Mesenchymal stem cell (in vitro differentiated cells and primary cell): Measurements from ENCODE around the gene TNFRSF1B.

Source experiments
- DNase-seq: peaks from one replicate; pipeline ENCODE4 v3.0.0-alpha.2; 2013
- H2AFZ ChIP-seq: one replicate; pipeline ENCODE4 v1.6.1; 2013; ENCODE audit warnings: low read depth, mild to moderate bottlenecking, control low read depth, inconsistent platforms, low read length, moderate library complexity
- H2AK5ac ChIP-seq: 2 replicates; pipeline ENCODE4 v1.6.1; 2013; ENCODE audit warnings: low read length, moderate library complexity, mild to moderate bottlenecking, inconsistent platforms; ENCODE audit not compliant: severe bottlenecking
- H2BK120ac ChIP-seq: one replicate; pipeline ENCODE4 v1.6.1; 2013; ENCODE audit warnings: low read depth, mild to moderate bottlenecking, inconsistent platforms, low read length, moderate library complexity
- H2BK12ac ChIP-seq, 2 experiments: one replicate each; pipeline ENCODE4 v1.6.1; 2013; ENCODE audit warnings: inconsistent platforms in 2 of 2, low read length in 2 of 2, mild to moderate bottlenecking in 2 of 2, moderate library complexity in 2 of 2, control low read depth in 1 of 2
- H2BK15ac ChIP-seq: one replicate; pipeline ENCODE4 v1.6.1; 2013; ENCODE audit warnings: mild to moderate bottlenecking, low read depth, inconsistent platforms; ENCODE audit not compliant: poor library complexity, severe bottlenecking
- H2BK5ac ChIP-seq: 2 replicates; pipeline ENCODE4 v1.6.1; 2013; ENCODE audit warnings: low read depth, mild to moderate bottlenecking, low read length, control low read depth, inconsistent platforms; ENCODE audit not compliant: poor library complexity, severe bottlenecking
- H3K14ac ChIP-seq, 2 experiments: one replicate each; pipeline ENCODE4 v1.6.1; 2013; ENCODE audit warnings: inconsistent platforms in 2 of 2, low read length in 2 of 2, control low read depth in 1 of 2, mild to moderate bottlenecking in 1 of 2, moderate library complexity in 1 of 2
- H3K18ac ChIP-seq, 2 experiments: one replicate each; pipeline ENCODE4 v1.6.1; 2013; ENCODE audit warnings: inconsistent platforms in 2 of 2, low read length in 2 of 2, control low read depth in 1 of 2, low read depth in 1 of 2, mild to moderate bottlenecking in 1 of 2
- H3K23ac ChIP-seq, 2 experiments: one replicate each; pipeline ENCODE4 v1.6.1; 2013; ENCODE audit warnings: inconsistent platforms in 2 of 2, low read length in 2 of 2, mild to moderate bottlenecking in 2 of 2, moderate library complexity in 2 of 2, control low read depth in 1 of 2
- H3K27ac ChIP-seq: 2 replicates; pipeline ENCODE4 v1.5.1; 2013; ENCODE audit warnings: mild to moderate bottlenecking, moderate library complexity, low read length, control low read depth, inconsistent platforms; ENCODE audit not compliant: poor library complexity, severe bottlenecking
- H3K27me3 ChIP-seq, 2 experiments: 2 replicates each; pipeline versions ENCODE4 v1.6.1 to v1.7.0; 2013; ENCODE audit warnings: low read length in 2 of 2, mild to moderate bottlenecking in 2 of 2, moderate library complexity in 2 of 2, control low read depth in 1 of 2, inconsistent platforms in 1 of 2; ENCODE audit not compliant: control insufficient read depth in 1 of 2, insufficient read depth in 1 of 2
- H3K36me3 ChIP-seq, 2 experiments: 2 replicates each; pipeline versions ENCODE4 v1.6.1 to v1.7.0; 2013; ENCODE audit warnings: low read length in 2 of 2, control low read depth in 1 of 2, inconsistent platforms in 1 of 2, low read depth in 1 of 2, mild to moderate bottlenecking in 1 of 2; ENCODE audit not compliant: insufficient read depth in 2 of 2, control insufficient read depth in 1 of 2
- H3K4ac ChIP-seq, 2 experiments: one replicate each; pipeline ENCODE4 v1.6.1; 2013; ENCODE audit warnings: inconsistent platforms in 2 of 2, low read length in 2 of 2, mild to moderate bottlenecking in 2 of 2, moderate library complexity in 2 of 2, control low read depth in 1 of 2, low read depth in 1 of 2
- H3K4me1 ChIP-seq: 2 replicates; pipeline ENCODE4 v1.6.1; 2013; ENCODE audit warnings: low read depth, low read length, control low read depth; ENCODE audit not compliant: control insufficient read depth, insufficient read depth
- H3K4me2 ChIP-seq: 2 replicates; pipeline ENCODE4 v1.6.1; 2013; ENCODE audit warnings: low read length, mild to moderate bottlenecking, inconsistent platforms; ENCODE audit not compliant: poor library complexity, severe bottlenecking
- H3K4me3 ChIP-seq, 2 experiments: 2 replicates each; pipeline versions ENCODE4 v1.5.1 to v1.7.0; 2013; ENCODE audit warnings: low read length in 2 of 2, mild to moderate bottlenecking in 2 of 2, control low read depth in 1 of 2, low read depth in 1 of 2; ENCODE audit not compliant: insufficient read depth in 1 of 2
- H3K79me1 ChIP-seq: replicated peaks from 2 replicates; pipeline ENCODE4 v1.6.1; 2013; ENCODE audit warnings: mild to moderate bottlenecking, control low read depth, low read length, inconsistent platforms; ENCODE audit not compliant: poor library complexity, severe bottlenecking
- H3K9ac ChIP-seq: 2 replicates; pipeline ENCODE4 v1.7.0; 2013; ENCODE audit warnings: mild to moderate bottlenecking, low read length, moderate library complexity
- H3K9me3 ChIP-seq: 2 replicates; pipeline ENCODE4 v1.7.0; 2013; ENCODE audit warnings: mild to moderate bottlenecking, low read length; ENCODE audit not compliant: control insufficient read depth
- H4K8ac ChIP-seq: one replicate; pipeline ENCODE4 v1.6.1; 2013; ENCODE audit warnings: inconsistent platforms, mild to moderate bottlenecking, low read length, moderate library complexity
- H4K91ac ChIP-seq: one replicate; pipeline ENCODE4 v1.6.1; 2013; ENCODE audit warnings: mild to moderate bottlenecking, low read length, inconsistent platforms
- WGBS: methylation state at CpG from one replicate; pipeline ENCODE4 v1.1.7; 2013; ENCODE audit warnings: mixed read lengths; 5-methylcytosine and 5-hydroxymethylcytosine counted together

TNFRSF1B gene

DNA sequence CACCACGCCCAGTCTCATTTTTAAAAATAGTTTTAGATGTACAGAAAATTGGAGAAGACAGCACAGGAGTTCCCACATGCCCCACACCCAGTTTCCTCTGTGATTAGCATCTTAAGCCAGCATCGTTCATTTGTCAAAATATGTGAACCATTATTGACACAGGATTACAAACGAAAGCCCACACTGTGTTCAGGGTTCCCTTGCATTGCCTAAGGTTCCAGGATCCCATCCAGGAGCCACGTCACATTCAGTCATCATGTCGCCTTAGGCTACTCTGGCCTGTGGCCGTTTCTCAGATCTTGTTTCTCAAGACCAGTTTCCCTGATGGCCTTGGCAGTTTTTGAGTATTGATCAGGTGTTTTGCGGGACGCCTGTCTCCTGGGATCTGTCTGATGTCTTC, 34.7 kb upstream of the TNFRSF1B start:
- no peaks in the 10 kb centered on the region for H3K9me3 ChIP-seq
- no peak overlapping the region for H3K23ac ChIP-seq
- no peaks in the 10 kb centered on the region for H3K27me3 ChIP-seq
- no peak overlapping the region for H3K4me3 ChIP-seq
- no peak overlapping the region for H4K8ac ChIP-seq
- no peak overlapping the region for H2BK15ac ChIP-seq
- H3K4me1 ChIP-seq: no peaks in the 10 kb centered on the region
- no peak overlapping the region for H3K14ac ChIP-seq
- no peak overlapping the region for H2AK5ac ChIP-seq
- 90% methylated on average over 8 of the region's 8 CpGs for WGBS
- no peak overlapping the region for H2BK5ac ChIP-seq
- peak; percentile 20 for DNase-seq
- no peak overlapping the region for H3K18ac ChIP-seq
- H3K9ac ChIP-seq: no peak overlapping the region
- H3K79me1 ChIP-seq: no peaks in the 10 kb centered on the region
- no peak overlapping the region for H4K91ac ChIP-seq
- no peaks in the 10 kb centered on the region for H3K36me3 ChIP-seq
- no peak overlapping the region for H2BK120ac ChIP-seq
- H2AFZ ChIP-seq: no peak overlapping the region
- H3K4me2 ChIP-seq: no peak overlapping the region
- H2BK12ac ChIP-seq: peak overlapping the region in 1 of 2 experiments; percentile 24
- H3K27ac ChIP-seq: no peak overlapping the region
- H3K4ac ChIP-seq: no peak overlapping the region

DNA sequence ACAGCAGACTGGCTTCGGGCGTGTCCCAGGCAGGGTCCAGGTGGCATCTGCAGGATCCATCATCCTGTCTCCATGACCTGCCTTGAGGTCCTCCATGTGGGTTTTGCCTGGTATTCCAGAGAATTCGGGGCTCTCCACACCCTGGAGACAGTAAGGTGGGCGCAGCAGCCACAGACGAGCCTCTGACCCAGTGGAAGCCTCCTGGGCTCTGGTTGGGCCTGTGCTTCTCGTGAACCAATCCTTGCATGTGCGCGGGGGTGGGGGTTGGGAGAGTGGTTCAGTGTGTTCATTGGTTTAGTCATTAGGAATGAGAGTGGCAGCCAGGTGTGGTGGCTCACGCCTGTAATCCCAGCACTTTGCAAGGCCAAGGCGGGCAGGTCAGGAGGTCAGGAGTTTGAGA, 32.1 kb upstream of the TNFRSF1B start:
- Histone ChIP-seq H3K23ac (no peak overlapping the region), H4K91ac (peak overlapping the region; percentile 74), H2BK120ac (no peak overlapping the region), H3K27ac (no peak overlapping the region), H3K36me3 (no peaks in the 10 kb centered on the region), H3K4me1 (peaks cover 7% of the 10 kb centered on the region), H3K27me3 (no peaks in the 10 kb centered on the region), H2AFZ (no peak overlapping the region), H2BK5ac (no peak overlapping the region), H3K9me3 (no peaks in the 10 kb centered on the region), H4K8ac (no peak overlapping the region), H2BK15ac (no peak overlapping the region), H2AK5ac (no peak overlapping the region), H3K4me2 (no peak overlapping the region), H3K14ac (no peak overlapping the region), H3K4ac (no peak overlapping the region), H2BK12ac (no peak overlapping the region), H3K4me3 (no peak overlapping the region), H3K18ac (no peak overlapping the region), H3K9ac (no peak overlapping the region), H3K79me1 (no peaks in the 10 kb centered on the region)
- WGBS: 93% methylated on average over 10 of the region's 10 CpGs
- no peak for DNase-seq

DNA sequence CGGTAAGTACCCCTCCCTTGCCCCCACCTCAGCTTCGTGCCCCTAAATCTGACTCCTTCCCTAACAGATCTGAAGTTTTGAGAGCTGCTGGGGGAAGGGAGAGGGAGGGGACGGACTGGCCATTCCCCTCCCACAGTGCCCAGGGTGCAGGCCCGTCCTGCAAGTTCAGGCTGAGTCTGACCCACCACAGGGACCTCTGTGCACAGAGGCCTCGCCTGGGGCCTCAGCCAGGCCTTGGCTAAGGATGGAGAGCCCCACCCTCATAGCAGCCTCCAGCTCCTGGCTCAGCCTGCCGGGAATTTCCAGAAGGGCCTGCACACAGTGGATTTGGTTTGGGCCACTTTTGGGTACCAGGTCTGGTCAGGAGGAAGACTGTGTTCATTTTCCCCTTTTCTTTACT, 31.2 kb upstream of the TNFRSF1B start:
- peak overlapping the region; percentile 0 for H2BK15ac ChIP-seq
- H2BK5ac ChIP-seq: no peak overlapping the region
- no peaks in the 10 kb centered on the region for H3K79me1 ChIP-seq
- no peak overlapping the region for H4K91ac ChIP-seq
- peak overlapping the region in 1 of 2 experiments; percentile 80 for H2BK12ac ChIP-seq
- no peak for DNase-seq
- H3K23ac ChIP-seq: no peak overlapping the region
- no peak overlapping the region for H3K14ac ChIP-seq
- no peak overlapping the region for H4K8ac ChIP-seq
- H3K4ac ChIP-seq: no peak overlapping the region
- no peak overlapping the region for H3K27ac ChIP-seq
- WGBS: 88% methylated on average over 4 of the region's 6 CpGs
- H3K4me3 ChIP-seq: no peak overlapping the region
- no peak overlapping the region for H3K18ac ChIP-seq
- H3K36me3 ChIP-seq: no peaks in the 10 kb centered on the region
- H3K9ac ChIP-seq: peak overlapping the region; percentile 38
- H2BK120ac ChIP-seq: no peak overlapping the region
- no peak overlapping the region for H2AFZ ChIP-seq
- no peak overlapping the region for H2AK5ac ChIP-seq
- no peaks in the 10 kb centered on the region for H3K27me3 ChIP-seq
- H3K9me3 ChIP-seq: no peaks in the 10 kb centered on the region
- H3K4me1 ChIP-seq: peaks cover 7% of the 10 kb centered on the region
- no peak overlapping the region for H3K4me2 ChIP-seq

DNA sequence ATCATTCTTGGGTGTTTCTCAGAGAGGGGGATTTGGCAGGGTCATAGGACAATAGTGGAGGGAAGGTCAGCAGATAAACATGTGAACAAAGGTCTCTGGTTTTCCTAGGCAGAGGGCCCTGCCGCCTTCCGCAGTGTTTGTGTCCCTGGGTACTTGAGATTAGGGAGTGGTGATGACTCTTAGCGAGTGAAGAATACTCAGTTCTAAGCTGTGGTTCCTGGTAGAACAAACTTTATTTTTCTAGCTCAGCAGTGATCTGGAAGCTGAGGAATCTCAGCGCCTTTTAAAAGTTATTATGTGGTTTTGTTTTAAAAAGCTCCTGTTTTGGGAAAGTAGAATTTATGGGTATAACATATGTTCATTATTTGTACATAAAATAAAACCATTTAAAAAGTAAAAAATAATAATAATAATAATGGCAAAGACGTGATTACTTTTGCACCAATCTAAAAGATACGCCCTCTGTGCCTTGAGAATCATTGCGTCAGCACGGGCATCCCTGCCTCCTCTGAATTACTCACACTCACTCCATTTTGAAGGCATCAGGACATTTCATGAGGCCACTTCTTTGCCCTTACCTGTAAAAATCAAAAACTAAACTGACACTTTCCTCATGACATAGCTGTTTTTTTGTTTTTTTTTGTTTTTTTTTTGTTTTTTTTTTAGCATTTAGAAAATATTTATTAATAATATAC, 29.7 kb upstream of the TNFRSF1B start:
- H4K91ac ChIP-seq: no peak overlapping the region
- no peak overlapping the region for H3K4me2 ChIP-seq
- no peak overlapping the region for H3K4ac ChIP-seq
- H3K9me3 ChIP-seq: no peaks in the 10 kb centered on the region
- no peak overlapping the region for H2AFZ ChIP-seq
- peak; percentile 35 for DNase-seq
- H3K27ac ChIP-seq: no peak overlapping the region
- no peak overlapping the region for H3K23ac ChIP-seq
- no peaks in the 10 kb centered on the region for H3K36me3 ChIP-seq
- no peaks in the 10 kb centered on the region for H3K27me3 ChIP-seq
- H3K14ac ChIP-seq: no peak overlapping the region
- no peak overlapping the region for H3K18ac ChIP-seq
- 54% methylated on average over 7 of the region's 8 CpGs for WGBS
- H2AK5ac ChIP-seq: no peak overlapping the region
- no peak overlapping the region for H4K8ac ChIP-seq
- no peaks in the 10 kb centered on the region for H3K79me1 ChIP-seq
- no peak overlapping the region for H2BK5ac ChIP-seq
- H2BK120ac ChIP-seq: no peak overlapping the region
- H2BK12ac ChIP-seq: no peak overlapping the region
- peaks cover 7% of the 10 kb centered on the region for H3K4me1 ChIP-seq
- H2BK15ac ChIP-seq: no peak overlapping the region
- no peak overlapping the region for H3K4me3 ChIP-seq
- H3K9ac ChIP-seq: peak overlapping the region; percentile 68
